ENCODE measurements around the gene LIM2.

DNA sequence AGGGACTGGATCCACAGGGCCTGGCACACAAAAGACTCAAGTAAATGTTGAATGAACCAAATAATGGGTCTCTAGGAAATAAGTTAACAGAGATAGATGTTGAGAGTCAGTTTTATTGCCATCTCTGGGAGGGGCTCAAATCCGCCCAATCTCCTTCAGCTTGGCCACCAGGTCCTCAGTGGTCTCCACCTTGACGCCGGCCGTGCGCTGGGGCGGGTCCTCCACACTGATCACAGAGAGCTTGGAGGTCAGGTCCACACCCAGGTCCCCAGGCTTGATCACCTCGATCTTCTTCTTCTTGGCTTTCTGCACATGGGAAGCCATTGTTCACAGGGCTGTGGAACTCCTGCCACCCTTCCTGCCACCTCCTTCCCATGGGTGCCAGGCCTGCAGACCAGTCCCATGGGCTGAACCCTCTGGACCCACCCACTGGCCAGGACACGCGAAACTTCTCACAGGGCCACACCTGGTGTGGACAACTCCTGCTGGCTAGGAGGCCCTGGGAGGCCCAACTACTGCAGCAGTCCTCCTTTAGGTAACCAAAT lies 42.6 kb downstream of the LIM2 start:
- no peak for TF ChIP-seq POLR2A (IDR thresholded peaks at IDR 0.05; ENCODE audit: low read depth, low read length)
- no peak for TF ChIP-seq TAF1 (IDR thresholded peaks at IDR 0.05; ENCODE audit: low read depth, low read length)
- no peak for TF ChIP-seq SPI1 (IDR thresholded peaks at IDR 0.05; ENCODE audit: low read depth, low read length)

Data from GM12891 (cell line).